ENCODE results near the gene TSKS. TPM values are rescaled to one million over a fixed set of nuclear protein-coding genes. Genes with fewer than 3 reads are reported as not detected.

Gene TSKS
- total and polyA plus RNA-seq, 2 experiments from 2014 or later: 0.31 to 2.1 TPM

DNA sequence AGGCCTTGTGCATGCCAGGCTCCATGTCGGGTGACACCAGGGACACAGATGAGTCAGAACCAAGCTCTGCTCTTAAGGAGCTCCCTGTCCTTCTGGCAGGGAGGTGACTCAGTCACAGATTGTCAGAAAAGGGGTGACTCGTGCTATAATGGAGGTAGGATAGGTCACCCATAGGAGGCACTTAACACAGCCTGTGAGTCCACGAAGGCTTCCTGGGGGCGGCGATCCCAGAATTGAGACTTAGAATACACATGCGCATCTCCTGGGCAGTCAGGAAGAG is 30.4 kb upstream of the TSKS start:
- Histone ChIP-seq H3K4me1 (ENCODE audit: insufficient read depth) (no peaks in the 10 kb centered on the region; the same call in 1 of the 2 replicates), H3K4me2 (ENCODE audit: unreplicated experiment) (no peak overlapping the region), H3K9me3 (ENCODE audit: low read depth) (no peaks in the 10 kb centered on the region), H3K36me3 (ENCODE audit: low read depth) (peaks cover 18% of the 10 kb centered on the region; the same call in 1 of the 2 replicates), H3F3A (ENCODE audit: insufficient read depth) (no peaks in the 10 kb centered on the region), H3K4me3 (no peak overlapping the region), H3K9me2 (ENCODE audit: insufficient read depth) (no peaks in the 10 kb centered on the region), H3K9ac (no peak overlapping the region), H3K27ac (no peak overlapping the region), H3K79me2 (ENCODE audit: insufficient read depth) (peaks cover 29% of the 10 kb centered on the region), H4K20me1 (ENCODE audit: insufficient read depth) (no peaks in the 10 kb centered on the region), H3K27me3 (replicated peaks; ENCODE audit: insufficient read depth) (no peaks in the 10 kb centered on the region), H2AFZ (no peak overlapping the region)
- no peak for TF ChIP-seq EZH2phosphoT487 (IDR thresholded peaks at IDR 0.05; ENCODE audit: insufficient read depth, low read depth)
- TF ChIP-seq EZH2 (IDR thresholded peaks at IDR 0.05; ENCODE audit: insufficient read depth, poor library complexity, severe bottlenecking): no peak
- in situ Hi-C loops (cut with MboI): no loop called here
- DNase-seq: peak; percentile 73
- 60 to 64% methylated on average over 6 of the region's 6 CpGs for WGBS, 2 experiments (ENCODE audit: low coverage in 1 of 2, low lambda C conversion rate in 2 of 2, missing lambda C conversion rate in 2 of 2)

DNA sequence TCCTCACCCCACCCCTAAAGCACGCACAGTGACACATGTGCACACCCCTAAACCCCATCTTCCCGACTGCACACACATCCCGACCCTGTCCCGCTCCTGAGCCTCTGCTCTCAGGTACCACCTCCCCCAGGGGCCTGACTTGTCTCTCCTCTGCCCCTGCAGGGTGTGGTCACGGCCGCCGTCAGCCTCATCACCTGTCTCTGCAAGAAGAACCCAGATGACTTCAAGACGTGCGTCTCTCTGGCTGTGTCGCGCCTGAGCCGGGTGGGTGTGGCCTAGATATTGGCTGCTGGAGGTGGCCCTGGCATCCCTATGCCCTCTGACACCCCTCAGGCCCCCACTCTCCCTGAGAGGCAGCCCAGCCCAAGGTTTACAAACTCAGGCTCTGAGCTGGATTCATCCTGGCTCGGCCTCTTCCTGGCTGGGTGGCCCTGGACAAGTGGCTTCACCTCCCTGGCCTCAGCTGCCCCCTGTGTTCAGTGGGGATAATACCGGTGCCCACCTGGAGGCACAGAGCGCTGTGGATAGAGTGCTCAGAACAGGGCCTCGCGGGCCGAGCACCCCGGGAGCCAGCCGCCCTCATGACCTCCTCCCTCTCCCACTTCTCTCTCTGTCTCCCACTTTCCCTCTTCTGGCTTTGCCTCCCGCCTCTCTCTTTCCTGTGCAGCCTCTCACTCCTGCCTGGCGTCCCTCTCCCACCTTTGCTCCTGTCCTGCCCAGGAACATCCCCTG is 29.9 kb upstream of the TSKS start:
- WGBS, 2 experiments (ENCODE audit: low coverage in 1 of 2, low lambda C conversion rate in 2 of 2, missing lambda C conversion rate in 2 of 2): 87 to 90% methylated on average over 20 to 22 of the region's 22 CpGs
- no peaks in the 10 kb centered on the region for H3K9me2 ChIP-seq (ENCODE audit: insufficient read depth)
- no peak overlapping the region for H3K4me2 ChIP-seq (ENCODE audit: unreplicated experiment)
- TF ChIP-seq EZH2phosphoT487 (IDR thresholded peaks at IDR 0.05; ENCODE audit: insufficient read depth, low read depth) (no peak), EZH2 (IDR thresholded peaks at IDR 0.05; ENCODE audit: insufficient read depth, poor library complexity, severe bottlenecking) (no peak)
- peaks cover 33% of the 10 kb centered on the region for H3K79me2 ChIP-seq (ENCODE audit: insufficient read depth)
- H3K36me3 ChIP-seq (ENCODE audit: low read depth): peaks cover 18% of the 10 kb centered on the region; the same call in 1 of the 2 replicates
- no peak for DNase-seq
- H3K4me3 ChIP-seq: no peak overlapping the region
- no peaks in the 10 kb centered on the region for H3F3A ChIP-seq (ENCODE audit: insufficient read depth)
- no peak overlapping the region for H3K9ac ChIP-seq
- no peak overlapping the region for H3K27ac ChIP-seq
- no peak overlapping the region for H2AFZ ChIP-seq
- H3K4me1 ChIP-seq (ENCODE audit: insufficient read depth): no peaks in the 10 kb centered on the region; the same call in 1 of the 2 replicates
- no peaks in the 10 kb centered on the region for H3K9me3 ChIP-seq (ENCODE audit: low read depth)
- H3K27me3 ChIP-seq (replicated peaks; ENCODE audit: insufficient read depth): no peaks in the 10 kb centered on the region
- no peaks in the 10 kb centered on the region for H4K20me1 ChIP-seq (ENCODE audit: insufficient read depth)
- in situ Hi-C loops (cut with MboI): no loop called here

DNA sequence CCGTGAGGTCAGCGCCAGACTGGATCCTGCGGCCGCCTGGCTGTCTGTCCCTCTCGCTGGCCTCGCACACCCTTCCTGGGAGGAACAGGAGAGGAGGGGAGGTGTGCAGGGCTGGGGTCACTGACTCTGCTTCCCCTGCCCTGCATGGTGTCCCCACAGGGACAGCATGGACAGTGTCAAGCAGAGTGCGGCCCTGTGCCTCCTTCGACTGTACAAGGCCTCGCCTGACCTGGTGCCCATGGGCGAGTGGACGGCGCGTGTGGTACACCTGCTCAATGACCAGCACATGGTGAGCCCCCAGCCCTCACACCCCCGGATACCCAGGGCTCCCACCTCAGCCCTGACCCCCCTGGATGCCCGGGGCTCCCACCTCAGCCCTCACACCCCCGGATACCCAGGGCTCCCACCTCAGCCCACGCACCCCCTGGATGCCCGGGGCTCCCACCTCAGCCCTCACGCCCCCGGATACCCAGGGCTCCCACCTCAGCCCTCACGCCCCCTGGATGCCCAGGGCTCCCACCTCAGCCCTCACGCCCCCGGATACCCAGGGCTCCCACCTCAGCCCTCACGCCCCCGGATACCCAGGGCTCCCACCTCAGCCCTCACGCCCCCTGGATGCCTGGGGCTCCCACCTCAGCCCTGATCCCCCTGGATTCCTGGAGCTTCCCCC is 28.8 kb upstream of the TSKS start:
- Histone ChIP-seq H3K36me3 (ENCODE audit: low read depth) (peaks cover 14% of the 10 kb centered on the region; the same call in 1 of the 2 replicates), H3K79me2 (ENCODE audit: insufficient read depth) (peaks cover 44% of the 10 kb centered on the region), H3K4me3 (no peak overlapping the region), H2AFZ (no peak overlapping the region), H3K27ac (no peak overlapping the region), H3K9me2 (ENCODE audit: insufficient read depth) (no peaks in the 10 kb centered on the region), H3K27me3 (replicated peaks; ENCODE audit: insufficient read depth) (no peaks in the 10 kb centered on the region), H4K20me1 (ENCODE audit: insufficient read depth) (no peaks in the 10 kb centered on the region), H3K9ac (no peak overlapping the region), H3F3A (ENCODE audit: insufficient read depth) (0 out of 2 replicates have a peak, but pooled peaks cover 2% of the 10 kb centered on the region), H3K9me3 (ENCODE audit: low read depth) (no peaks in the 10 kb centered on the region), H3K4me1 (ENCODE audit: insufficient read depth) (peaks cover 2% of the 10 kb centered on the region), H3K4me2 (ENCODE audit: unreplicated experiment) (no peak overlapping the region)
- WGBS, 2 experiments (ENCODE audit: low coverage in 1 of 2, low lambda C conversion rate in 2 of 2, missing lambda C conversion rate in 2 of 2): 96 to 99% methylated on average over 8 to 20 of the region's 26 CpGs
- TF ChIP-seq EZH2phosphoT487 (IDR thresholded peaks at IDR 0.05; ENCODE audit: insufficient read depth, low read depth) (no peak), EZH2 (IDR thresholded peaks at IDR 0.05; ENCODE audit: insufficient read depth, poor library complexity, severe bottlenecking) (no peak)
- in situ Hi-C loops (cut with MboI): no loop called here
- DNase-seq: no peak

- Histone ChIP-seq H3K9ac (peak overlapping the region; percentile 2; the same call in 1 of the 2 replicates), H3K4me1 (ENCODE audit: insufficient read depth) (peaks cover 13% of the 10 kb centered on the region)
- in situ Hi-C loops (cut with MboI): no loop called here
These were observed 27.8 kb upstream of the TSKS start for GRCh38 chr19:49790866-49791265.

More at GRCh38 chr19:49790866-49791265, 27.8 kb upstream of the TSKS start:
- Histone ChIP-seq H3K27ac (no peak overlapping the region), H3K4me3 (no peak overlapping the region), H4K20me1 (ENCODE audit: insufficient read depth) (no peaks in the 10 kb centered on the region), H3K4me2 (ENCODE audit: unreplicated experiment) (no peak overlapping the region), H3K9me3 (ENCODE audit: low read depth) (no peaks in the 10 kb centered on the region), H3K36me3 (ENCODE audit: low read depth) (peaks cover 12% of the 10 kb centered on the region; the same call in 1 of the 2 replicates), H3K9me2 (ENCODE audit: insufficient read depth) (no peaks in the 10 kb centered on the region), H3K27me3 (replicated peaks; ENCODE audit: insufficient read depth) (no peaks in the 10 kb centered on the region), H3K79me2 (ENCODE audit: insufficient read depth) (peaks cover 45% of the 10 kb centered on the region), H2AFZ (no peak overlapping the region), H3F3A (ENCODE audit: insufficient read depth) (peaks cover 11% of the 10 kb centered on the region)
- TF ChIP-seq EZH2phosphoT487 (IDR thresholded peaks at IDR 0.05; ENCODE audit: insufficient read depth, low read depth) (no peak), EZH2 (IDR thresholded peaks at IDR 0.05; ENCODE audit: insufficient read depth, poor library complexity, severe bottlenecking) (no peak)
- WGBS, 2 experiments (ENCODE audit: low coverage in 1 of 2, low lambda C conversion rate in 2 of 2, missing lambda C conversion rate in 2 of 2): 22 to 24% methylated on average over 9 of the region's 9 CpGs
- DNase-seq: peak; percentile 71

All from GM23248 (cell line).